Body of pancreas (tissue), 4 donors: ENCODE data around the gene DSTN.
A peak's percentile ranks its signal among the peaks of the same experiment; 100 is the strongest.

Experiments
- POLR2A ChIP-seq, 3 donors: fragments of 450-650 bp; IDR thresholded peaks; one replicate each; pipeline ENCODE4 v1.6.1; 2016; ENCODE audit warnings: antibody characterized with exemption in 3 of 3, mild to moderate bottlenecking in 2 of 3
- TF ChIP-seq, protein P1 (sequence below), 7 experiments: fragments of 450-650 bp in 4 of 7; fragments of 200-600 bp in 3 of 7; sonication (generic) in 3 of 7; IDR thresholded peaks; one replicate each; pipeline ENCODE4 v1.5.1; 2016 to 2019; ENCODE audit warnings: antibody characterized with exemption in 7 of 7

DNA sequence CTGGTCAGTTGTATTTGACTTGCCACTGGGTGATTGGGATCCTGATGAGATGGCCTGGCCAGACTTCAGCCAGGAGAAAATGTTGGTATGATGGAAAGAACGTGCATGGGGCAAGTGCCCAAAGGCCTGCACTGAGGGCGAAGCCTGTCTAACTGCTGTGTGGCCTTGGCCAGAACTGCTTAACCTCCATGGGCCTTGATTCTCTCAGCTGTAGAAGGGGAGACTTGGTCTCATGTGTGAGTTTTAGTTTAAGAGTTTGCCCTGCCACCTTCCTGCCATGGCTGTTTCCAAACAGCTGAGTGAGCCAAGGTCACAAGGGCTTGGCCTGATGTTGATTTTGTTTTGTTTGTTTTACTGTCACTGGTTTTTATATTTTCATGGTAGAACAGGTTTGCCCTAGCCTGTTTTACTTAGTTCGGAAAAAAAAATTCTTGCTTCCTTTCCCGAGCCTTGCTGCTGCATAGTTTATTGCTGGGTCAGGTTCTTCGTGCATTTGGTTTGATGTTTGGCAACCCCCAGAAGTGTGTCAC, 35.3 kb downstream of the DSTN start:
- TF ChIP-seq, protein P1, sequence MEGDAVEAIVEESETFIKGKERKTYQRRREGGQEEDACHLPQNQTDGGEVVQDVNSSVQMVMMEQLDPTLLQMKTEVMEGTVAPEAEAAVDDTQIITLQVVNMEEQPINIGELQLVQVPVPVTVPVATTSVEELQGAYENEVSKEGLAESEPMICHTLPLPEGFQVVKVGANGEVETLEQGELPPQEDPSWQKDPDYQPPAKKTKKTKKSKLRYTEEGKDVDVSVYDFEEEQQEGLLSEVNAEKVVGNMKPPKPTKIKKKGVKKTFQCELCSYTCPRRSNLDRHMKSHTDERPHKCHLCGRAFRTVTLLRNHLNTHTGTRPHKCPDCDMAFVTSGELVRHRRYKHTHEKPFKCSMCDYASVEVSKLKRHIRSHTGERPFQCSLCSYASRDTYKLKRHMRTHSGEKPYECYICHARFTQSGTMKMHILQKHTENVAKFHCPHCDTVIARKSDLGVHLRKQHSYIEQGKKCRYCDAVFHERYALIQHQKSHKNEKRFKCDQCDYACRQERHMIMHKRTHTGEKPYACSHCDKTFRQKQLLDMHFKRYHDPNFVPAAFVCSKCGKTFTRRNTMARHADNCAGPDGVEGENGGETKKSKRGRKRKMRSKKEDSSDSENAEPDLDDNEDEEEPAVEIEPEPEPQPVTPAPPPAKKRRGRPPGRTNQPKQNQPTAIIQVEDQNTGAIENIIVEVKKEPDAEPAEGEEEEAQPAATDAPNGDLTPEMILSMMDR (IDR thresholded peaks at IDR 0.05) = peak in 3 of 7 experiments; percentile 4 to 26 (median 21)
- no peak for TF ChIP-seq POLR2A (IDR thresholded peaks at IDR 0.05)
